GM12891 (cell line): ENCODE measurements around the gene KDM5D.

ENCODE experiments used
- PAX5 ChIP-seq: IDR thresholded peaks from 2 replicates; pipeline ENCODE4 v1.6.1; 2011; ENCODE audit warnings: low read length, moderate library complexity, mild to moderate bottlenecking; ENCODE audit not compliant: insufficient read depth, severe bottlenecking
- POLR2A ChIP-seq: IDR thresholded peaks from 2 replicates; pipeline ENCODE4 v1.6.1; 2011; ENCODE audit warnings: low read depth, low read length, control low read depth
- POLR2AphosphoS5 ChIP-seq: IDR thresholded peaks from 2 replicates; pipeline ENCODE4 v1.6.1; 2011; ENCODE audit warnings: low read depth, low read length, control low read depth
- POU2F2 ChIP-seq: IDR thresholded peaks from 2 replicates; pipeline ENCODE4 v1.6.1; 2011; ENCODE audit warnings: low read depth, mild to moderate bottlenecking, control low read depth, low read length, moderate library complexity
- SPI1 ChIP-seq: IDR thresholded peaks from 2 replicates; pipeline ENCODE4 v1.6.1; 2011; ENCODE audit warnings: low read depth, low read length, control low read depth
- TAF1 ChIP-seq: IDR thresholded peaks from 2 replicates; pipeline ENCODE4 v1.6.1; 2011; ENCODE audit warnings: low read depth, low read length, control low read depth

DNA sequence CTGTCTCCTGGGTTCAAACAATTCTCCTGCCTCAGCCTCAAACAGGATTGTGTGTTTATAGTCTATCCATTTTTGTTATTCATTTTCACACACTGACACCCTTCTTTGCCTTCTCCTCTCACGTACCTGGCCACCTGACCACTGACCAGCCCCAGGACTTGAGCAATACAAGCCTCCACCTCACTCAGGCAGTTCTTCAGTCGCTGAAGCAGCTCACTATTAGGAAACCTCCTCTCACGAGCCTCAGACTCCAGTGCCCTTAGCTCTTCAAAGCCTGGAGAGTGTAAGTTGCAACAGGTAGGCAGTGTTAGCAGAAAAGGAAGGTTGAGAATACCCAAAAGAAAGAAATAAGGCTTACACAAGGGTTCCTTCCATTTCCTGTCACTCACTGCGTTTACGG is 29.3 kb downstream of the KDM5D start:
- TF ChIP-seq POLR2AphosphoS5, result no peak
- no peak for TF ChIP-seq POLR2A
- no peak for TF ChIP-seq SPI1
- TF ChIP-seq TAF1, result no peak
- TF ChIP-seq POU2F2, result no peak
- no peak for TF ChIP-seq PAX5
